Adrenal gland (tissue), 12 donors: Measurements from ENCODE around the gene TECPR1. TPM values are rescaled to one million over a fixed set of nuclear protein-coding genes. Genes with fewer than 3 reads are reported as not detected.

Experiments
- DNase-seq, 7 donors: peaks; one replicate each; pipeline ENCODE4 v3.0.0-alpha.2; 2019 to 2020
- H3K27ac ChIP-seq, 5 donors: fragments of 200-600 bp; sonication (generic) in 4 of 5; 1 replicate in 3 of 5; 2 replicates in 2 of 5; pipeline versions ENCODE4 v1.5.1 to v1.8.0; 2016 to 2020; ENCODE audit warnings: mild to moderate bottlenecking in 1 of 5
- H3K27me3 ChIP-seq: fragments of 200-600 bp; 2 replicates; pipeline ENCODE4 v1.8.0; 2021
- H3K36me3 ChIP-seq, 2 donors: fragments of 200-600 bp; replicated peaks in 1 of 2; 1 replicate in 1 of 2; 2 replicates in 1 of 2; pipeline versions ENCODE4 v1.5.1 to v1.8.0; 2018 to 2022
- H3K4me1 ChIP-seq, 2 donors: fragments of 200-600 bp; replicated peaks in 1 of 2; 1 replicate in 1 of 2; 2 replicates in 1 of 2; pipeline versions ENCODE4 v1.5.1 to v1.8.0; 2018 to 2021
- H3K4me3 ChIP-seq, 4 donors: fragments of 200-600 bp; sonication (generic) in 3 of 4; one replicate each; pipeline ENCODE4 v1.5.1; 2016 to 2018
- H3K9me3 ChIP-seq, 3 donors: fragments of 200-600 bp; sonication (generic) in 1 of 3; replicated peaks in 1 of 3; 1 replicate in 2 of 3; 2 replicates in 1 of 3; pipeline versions ENCODE4 v1.5.1 to v1.8.0; 2016 to 2021
- POLR2A ChIP-seq, 2 donors: fragments of 450-650 bp; IDR thresholded peaks; one replicate each; pipeline ENCODE4 v1.6.1; 2017; ENCODE audit warnings: antibody characterized with exemption in 2 of 2, mild to moderate bottlenecking in 2 of 2, moderate library complexity in 1 of 2
- WGBS, 4 donors: extraction: QIAGEN DNeasy Blood & Tissue Kit in 2 of 4; methylation state at CpG; one replicate each; pipeline versions ENCODE4 v1.1.5 to v1.1.7; 2013 to 2017; 5-methylcytosine and 5-hydroxymethylcytosine counted together
- intact Hi-C, 2 donors: fragments of 100-400 bp; cut with DNase I; formaldehyde crosslinking; loops; one replicate each; pipeline versions ENCODE4 v1.14.1 to v1.15.0; 2022 to 2023
- polyA plus RNA-seq, 3 donors: library from polyadenylated mRNA; stranded (reverse); fragments of 200-250 nt in 2 of 3; fragments of 350-450 nt in 1 of 3; fragmentation: Illumina TruSeq in 1 of 3; extraction: RNeasy Lipid Tissue Mini Kit (QIAGEN cat#74804) in 1 of 3; gene quantifications; one replicate each; pipeline ENCODE4 v1.2.3, GENCODE V29; 2013 to 2014
- total RNA-seq, 9 donors: library from RNA; depleted of rRNA in 4 of 9; stranded (reverse); fragments of >200 nt in 4 of 9; fragments of 120-200 nt in 1 of 9; fragmentation: NEBNext Ultra II Directional in 1 of 9; extraction: Animal tissue kit (Norgen Biotek cat#: 25700) in 1 of 9; gene quantifications; one replicate each; pipeline versions ENCODE4 v1.1.0 to v1.2.4, GENCODE V29; 2013 to 2023
- TF ChIP-seq, protein P1 (sequence below), 6 experiments: fragments of 450-650 bp in 4 of 6; fragments of 200-600 bp in 2 of 6; sonication (generic) in 1 of 6; IDR thresholded peaks; 1 replicate in 5 of 6; 2 replicates in 1 of 6; pipeline versions ENCODE4 v1.5.1 to v1.8.0; 2016 to 2021; ENCODE audit warnings: antibody characterized with exemption in 6 of 6, mild to moderate bottlenecking in 2 of 6, moderate library complexity in 1 of 6
- donor health status: healthy with polysubstance abuse.
- donor health status: Bipolar disorder and iron deficiency.
- donor health status: DM: yes; HTN: yes; CAD: no.
- donor health status: DM: no; HTN: no; CAD: no.
- donor health status: DM: no; HTN: no; CAD: no.
- donor health status: DM: yes; HTN: yes; CAD: no.

Gene TECPR1
- total and polyA plus RNA-seq, 12 donors, result 6.2 to 36.4 (median 16.9) TPM

DNA sequence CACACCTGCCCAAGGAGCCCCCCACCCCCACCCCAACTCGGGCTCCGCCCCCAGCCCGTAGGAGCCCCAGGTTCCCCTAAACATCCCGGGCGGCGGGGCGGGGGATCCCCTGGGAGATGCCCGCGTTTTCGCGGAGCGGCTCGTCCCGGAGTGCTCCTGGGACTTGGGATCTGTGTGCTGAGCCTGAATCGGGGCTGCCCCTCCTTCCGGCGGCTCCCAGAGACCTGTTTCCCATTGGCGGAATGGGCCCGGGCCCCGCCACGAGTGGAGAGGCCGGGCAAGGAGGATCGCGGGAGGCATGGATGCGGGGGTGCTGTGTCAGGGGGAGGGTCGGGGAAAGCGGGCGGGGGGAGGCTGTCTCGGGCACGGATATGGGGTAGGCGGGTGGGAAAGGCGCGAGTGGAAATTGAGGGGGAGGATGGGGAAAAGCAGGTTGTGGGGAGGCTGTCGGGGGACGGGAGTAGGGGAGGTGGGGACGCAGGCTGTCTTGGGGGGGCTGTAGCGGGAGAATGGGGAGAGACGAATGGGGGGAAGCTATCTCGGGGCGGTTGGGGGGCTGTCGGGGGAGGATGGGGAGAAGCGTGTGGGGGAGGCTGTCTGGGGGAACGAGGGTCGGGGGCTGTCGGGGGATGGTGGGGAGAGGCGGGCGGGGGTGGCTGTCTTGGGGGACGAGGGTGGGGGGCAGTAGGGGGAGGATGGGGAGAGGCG is 41.4 kb downstream of the TECPR1 start:
- peak in 2 of 7 donors; percentile 24 to 25 for DNase-seq

DNA sequence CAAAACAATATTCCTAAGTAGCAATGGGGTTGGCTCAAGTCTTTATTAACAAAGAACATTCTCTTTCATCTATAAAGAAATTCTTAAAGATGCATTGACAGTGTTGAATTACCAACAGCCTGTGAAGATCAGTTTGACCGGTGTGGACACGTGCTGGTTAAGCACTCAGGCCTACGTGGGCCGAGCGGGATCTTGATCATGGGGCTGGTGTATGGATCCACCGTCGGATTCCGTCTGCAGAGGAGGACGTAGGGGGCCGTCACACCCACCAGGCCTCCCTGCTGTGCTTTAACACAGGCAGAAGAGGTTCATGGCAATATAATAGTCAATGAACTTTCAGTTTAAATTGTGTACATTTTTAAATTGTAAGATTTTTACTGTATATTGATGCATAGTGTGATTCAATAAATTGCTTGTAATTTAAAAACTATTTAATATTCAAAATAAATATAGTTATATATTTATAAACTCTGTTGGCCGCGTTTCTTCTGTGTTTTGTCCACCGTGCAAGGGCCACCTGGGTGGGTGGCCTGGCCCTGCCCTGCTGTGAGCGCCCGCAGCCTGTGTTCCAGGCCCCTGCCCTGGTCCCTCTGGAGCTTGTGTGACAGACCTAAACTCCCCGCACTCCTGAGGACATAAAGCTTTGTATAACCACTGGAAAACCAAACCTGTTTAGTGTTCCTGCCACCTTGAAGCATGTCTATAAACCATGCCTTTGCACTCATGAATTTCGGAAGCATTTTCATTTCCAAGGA is 42.7 kb downstream of the TECPR1 start:
- Histone ChIP-seq H3K27me3 (no peaks in the 10 kb centered on the region), H3K9me3 (no peaks in the 10 kb centered on the region), H3K36me3 (peaks cover 0 to 18% of the 10 kb centered on the region in 2 donors), H3K27ac (no peak overlapping the region), H3K4me1 (no peaks in the 10 kb centered on the region), H3K4me3 (no peak overlapping the region)
- intact Hi-C loops, result no loop called here
- 93 to 96% (median 94%) methylated on average over 17 of the region's 17 CpGs for whole genome bisulfite sequencing, 4 donors
- peak in 2 of 7 donors; percentile 7 to 15 for DNase-seq
- no peak for TF ChIP-seq POLR2A (IDR thresholded peaks at IDR 0.05)
- TF ChIP-seq, protein P1, sequence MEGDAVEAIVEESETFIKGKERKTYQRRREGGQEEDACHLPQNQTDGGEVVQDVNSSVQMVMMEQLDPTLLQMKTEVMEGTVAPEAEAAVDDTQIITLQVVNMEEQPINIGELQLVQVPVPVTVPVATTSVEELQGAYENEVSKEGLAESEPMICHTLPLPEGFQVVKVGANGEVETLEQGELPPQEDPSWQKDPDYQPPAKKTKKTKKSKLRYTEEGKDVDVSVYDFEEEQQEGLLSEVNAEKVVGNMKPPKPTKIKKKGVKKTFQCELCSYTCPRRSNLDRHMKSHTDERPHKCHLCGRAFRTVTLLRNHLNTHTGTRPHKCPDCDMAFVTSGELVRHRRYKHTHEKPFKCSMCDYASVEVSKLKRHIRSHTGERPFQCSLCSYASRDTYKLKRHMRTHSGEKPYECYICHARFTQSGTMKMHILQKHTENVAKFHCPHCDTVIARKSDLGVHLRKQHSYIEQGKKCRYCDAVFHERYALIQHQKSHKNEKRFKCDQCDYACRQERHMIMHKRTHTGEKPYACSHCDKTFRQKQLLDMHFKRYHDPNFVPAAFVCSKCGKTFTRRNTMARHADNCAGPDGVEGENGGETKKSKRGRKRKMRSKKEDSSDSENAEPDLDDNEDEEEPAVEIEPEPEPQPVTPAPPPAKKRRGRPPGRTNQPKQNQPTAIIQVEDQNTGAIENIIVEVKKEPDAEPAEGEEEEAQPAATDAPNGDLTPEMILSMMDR (IDR thresholded peaks at IDR 0.05), result no peak

More for the DNA sequence above, 41.4 kb downstream of the TECPR1 start:
- Histone ChIP-seq H3K4me3 (peak overlapping the region in 1 of 4 donors; percentile 65), H3K9me3 (no peaks in the 10 kb centered on the region), H3K36me3 (peaks cover 0 to 11% of the 10 kb centered on the region in 2 donors), H3K27me3 (no peaks in the 10 kb centered on the region), H3K27ac (no peak overlapping the region), H3K4me1 (no peaks in the 10 kb centered on the region)
- intact Hi-C loops, result no loop called here
- TF ChIP-seq, protein P1 (IDR thresholded peaks at IDR 0.05), result no peak
- TF ChIP-seq POLR2A (IDR thresholded peaks at IDR 0.05), result no peak
- WGBS, 4 donors, result 0 to 9% (median 4%) methylated on average over 1 to 48 of the region's 49 CpGs

DNA sequence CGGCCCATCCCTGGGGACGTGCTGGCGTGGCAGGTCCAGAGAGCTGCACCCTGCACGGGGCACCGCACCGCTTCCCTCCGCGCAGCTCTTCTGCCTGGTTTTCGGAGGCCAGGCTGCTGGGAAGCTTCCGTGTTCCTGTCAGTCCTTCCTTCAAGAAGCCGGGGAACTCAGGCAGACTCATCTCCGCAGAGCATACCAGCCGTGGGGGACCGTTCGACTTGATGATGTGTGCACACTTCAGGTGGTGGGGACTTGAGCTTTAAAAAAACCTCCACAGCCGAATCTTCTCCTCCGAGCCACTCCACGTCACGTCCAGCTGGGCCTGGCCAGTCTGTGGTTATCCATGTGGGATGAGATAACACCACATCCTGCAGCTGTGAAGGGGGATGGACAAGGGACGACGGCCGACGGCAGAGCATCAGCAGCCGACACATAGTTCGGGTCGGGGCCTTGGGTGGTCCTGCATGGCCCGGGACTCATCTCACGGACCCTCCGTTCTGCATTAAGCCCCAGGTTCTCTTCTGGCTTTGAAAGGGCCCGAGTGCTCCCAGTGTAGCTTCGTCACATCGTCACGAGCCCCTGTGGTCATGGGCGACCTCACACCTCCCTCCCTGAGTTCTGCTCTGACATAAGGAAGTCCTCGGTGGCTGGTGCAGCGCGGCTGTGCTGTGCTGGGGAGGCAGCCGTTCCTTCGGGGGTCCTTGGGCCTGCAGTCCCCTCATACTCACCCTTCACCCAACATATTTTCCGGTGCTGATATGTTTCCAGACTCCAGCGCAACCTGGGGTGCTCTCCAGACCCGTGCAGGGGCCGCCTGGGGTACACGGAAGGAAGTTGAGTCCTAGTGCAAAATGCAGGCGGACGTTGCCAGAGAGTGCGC is 45.3 kb downstream of the TECPR1 start:
- no peak for TF ChIP-seq POLR2A (IDR thresholded peaks at IDR 0.05)
- TF ChIP-seq, protein P1 (IDR thresholded peaks at IDR 0.05), result no peak
- H3K4me1 ChIP-seq, result peaks cover 0 to 6% of the 10 kb centered on the region in 2 donors
- intact Hi-C loops, result no loop called here
- no peak overlapping the region for H3K27ac ChIP-seq
- peaks cover 0 to 26% of the 10 kb centered on the region in 2 donors for H3K36me3 ChIP-seq
- H3K9me3 ChIP-seq, result no peaks in the 10 kb centered on the region
- no peaks in the 10 kb centered on the region for H3K27me3 ChIP-seq
- no peak overlapping the region for H3K4me3 ChIP-seq
- peak in 3 of 7 donors; percentile 8 to 47 (median 16) for DNase-seq
- WGBS, 4 donors, result 94 to 97% (median 95%) methylated on average over 27 to 47 of the region's 47 CpGs
